Stimulated activated naive CD8-positive, alpha-beta T cell treated with anti-CD3 and anti-CD28 coated beads, Interleukin-15, Interleukin-2, amounts not matched to agents 100 ng/mL and 50 ng/mL, for 24 hours (primary cell): ENCODE measurements around the gene HSD3B7.
"Not testable (repeated sequence)": the region's sequence is repeated elsewhere in the genome, so short reads cannot be mapped to it uniquely, and the experiment has no call there.

Experiments
- H3K27ac Mint-ChIP-seq: one replicate; pipeline ENCODE4 v1.8.0; 2021; ENCODE audit warnings: mild to moderate bottlenecking, mixed read lengths
- H3K27me3 Mint-ChIP-seq: one replicate; pipeline ENCODE4 v1.8.0; 2021; ENCODE audit warnings: mixed read lengths
- H3K36me3 Mint-ChIP-seq: one replicate; pipeline ENCODE4 v1.8.0; 2021; ENCODE audit warnings: low read depth, mixed read lengths
- H3K4me1 Mint-ChIP-seq: one replicate; pipeline ENCODE4 v1.8.0; 2021; ENCODE audit warnings: low read depth, mixed read lengths
- H3K4me3 Mint-ChIP-seq: one replicate; pipeline ENCODE4 v1.8.0; 2021; ENCODE audit warnings: mild to moderate bottlenecking, mixed read lengths
- H3K9me3 Mint-ChIP-seq: one replicate; pipeline ENCODE4 v1.8.0; 2021; ENCODE audit warnings: mixed read lengths

HSD3B7 gene

GRCh38 chr16:31009894-31010584 is 25.0 kb downstream of the HSD3B7 start:
- peak overlapping the region; percentile 51 for H3K4me3 Mint-ChIP-seq
- H3K27ac Mint-ChIP-seq, result no peak overlapping the region
- H3K27me3 Mint-ChIP-seq, result peaks cover 26% of the 10 kb centered on the region

GRCh38 chr16:31010585-31011325 is 25.7 kb downstream of the HSD3B7 start, which contains the start of gene STX1B:
TSS of gene STX1B (minus strand) at chr16:31010638. CDS start at chr16:31010396, 242 bp downstream.
- Mint-ChIP-seq H3K9me3 (no peaks in the 10 kb centered on the region), H3K27me3 (peaks cover 28% of the 10 kb centered on the region), H3K4me1 (peaks cover 17% of the 10 kb centered on the region), H3K4me3 (peak within 1 kb of the TSS; percentile 65), H3K36me3 (no peaks in the 10 kb centered on the region), H3K27ac (peak within 1 kb of the TSS; percentile 61)

More at GRCh38 chr16:31009894-31010584, 25.0 kb downstream of the HSD3B7 start:
- Mint-ChIP-seq H3K36me3 (no peaks in the 10 kb centered on the region), H3K4me1 (peaks cover 17% of the 10 kb centered on the region), H3K9me3 (no peaks in the 10 kb centered on the region)

- H3K9me3 Mint-ChIP-seq, H3K27ac Mint-ChIP-seq, H3K36me3 Mint-ChIP-seq: not testable (repeated sequence)
- peaks cover 17% of the 10 kb centered on the region for H3K4me1 Mint-ChIP-seq
- peaks cover 28% of the 10 kb centered on the region for H3K27me3 Mint-ChIP-seq
- peak overlapping the region; percentile 65 for H3K4me3 Mint-ChIP-seq
These were observed 26.8 kb downstream of the HSD3B7 start for GRCh38 chr16:31011815-31012214.

- peaks cover 28% of the 10 kb centered on the region for H3K27me3 Mint-ChIP-seq
- H3K36me3 Mint-ChIP-seq, H3K4me3 Mint-ChIP-seq, H3K9me3 Mint-ChIP-seq, H3K27ac Mint-ChIP-seq: not testable (repeated sequence)
- H3K4me1 Mint-ChIP-seq, result peaks cover 17% of the 10 kb centered on the region
These were observed 28.3 kb downstream of the HSD3B7 start for GRCh38 chr16:31013292-31013691.

GRCh38 chr16:31016018-31016417 is 31.0 kb downstream of the HSD3B7 start:
- Mint-ChIP-seq H3K9me3 (no peaks in the 10 kb centered on the region), H3K36me3 (no peaks in the 10 kb centered on the region), H3K4me3 (no peak overlapping the region), H3K27me3 (peaks cover 24% of the 10 kb centered on the region), H3K27ac (no peak overlapping the region), H3K4me1 (peaks cover 5% of the 10 kb centered on the region)

- not testable (repeated sequence) for H3K4me1 Mint-ChIP-seq, H3K36me3 Mint-ChIP-seq, H3K9me3 Mint-ChIP-seq, H3K27ac Mint-ChIP-seq, H3K4me3 Mint-ChIP-seq
- H3K27me3 Mint-ChIP-seq, result peaks cover 13% of the 10 kb centered on the region
These were observed 32.7 kb downstream of the HSD3B7 start for GRCh38 chr16:31017756-31018155.

- Mint-ChIP-seq H3K9me3 (no peaks in the 10 kb centered on the region), H3K4me1 (peaks cover 5% of the 10 kb centered on the region), H3K27ac (no peak overlapping the region), H3K27me3 (no peaks in the 10 kb centered on the region), H3K36me3 (no peaks in the 10 kb centered on the region), H3K4me3 (no peak overlapping the region)
These were observed 35.5 kb downstream of the HSD3B7 start for GRCh38 chr16:31020536-31020935.

GRCh38 chr16:31022544-31023251 is 37.7 kb downstream of the HSD3B7 start:
- no peaks in the 10 kb centered on the region for H3K36me3 Mint-ChIP-seq
- no peaks in the 10 kb centered on the region for H3K9me3 Mint-ChIP-seq
- no peak overlapping the region for H3K27ac Mint-ChIP-seq
- peaks cover 5% of the 10 kb centered on the region for H3K4me1 Mint-ChIP-seq
- no peaks in the 10 kb centered on the region for H3K27me3 Mint-ChIP-seq
- no peak overlapping the region for H3K4me3 Mint-ChIP-seq

GRCh38 chr16:31023252-31023602 is 38.2 kb downstream of the HSD3B7 start:
- peaks cover 5% of the 10 kb centered on the region for H3K4me1 Mint-ChIP-seq
- no peak overlapping the region for H3K27ac Mint-ChIP-seq
- no peaks in the 10 kb centered on the region for H3K9me3 Mint-ChIP-seq
- H3K4me3 Mint-ChIP-seq, result no peak overlapping the region
- no peaks in the 10 kb centered on the region for H3K27me3 Mint-ChIP-seq
- no peaks in the 10 kb centered on the region for H3K36me3 Mint-ChIP-seq

- no peak overlapping the region for H3K27ac Mint-ChIP-seq
- no peaks in the 10 kb centered on the region for H3K9me3 Mint-ChIP-seq
- H3K36me3 Mint-ChIP-seq, result no peaks in the 10 kb centered on the region
- H3K27me3 Mint-ChIP-seq, result no peaks in the 10 kb centered on the region
- H3K4me3 Mint-ChIP-seq, result no peak overlapping the region
- H3K4me1 Mint-ChIP-seq, result peaks cover 5% of the 10 kb centered on the region
These were observed 38.7 kb downstream of the HSD3B7 start for GRCh38 chr16:31023627-31024226.

GRCh38 chr16:31025339-31025738 is 40.3 kb downstream of the HSD3B7 start:
- Mint-ChIP-seq H3K9me3 (no peaks in the 10 kb centered on the region), H3K4me3 (no peak overlapping the region), H3K27me3 (no peaks in the 10 kb centered on the region), H3K36me3 (no peaks in the 10 kb centered on the region), H3K4me1 (peaks cover 5% of the 10 kb centered on the region), H3K27ac (no peak overlapping the region)

GRCh38 chr16:31029272-31029671 is 44.3 kb downstream of the HSD3B7 start:
- Mint-ChIP-seq H3K4me1 (peaks cover 18% of the 10 kb centered on the region), H3K27me3 (no peaks in the 10 kb centered on the region), H3K9me3 (no peaks in the 10 kb centered on the region), H3K36me3 (no peaks in the 10 kb centered on the region), H3K4me3 (no peak overlapping the region), H3K27ac (no peak overlapping the region)

GRCh38 chr16:31031276-31031675 is 46.3 kb downstream of the HSD3B7 start:
- Mint-ChIP-seq H3K36me3 (no peaks in the 10 kb centered on the region), H3K27me3 (no peaks in the 10 kb centered on the region), H3K9me3 (no peaks in the 10 kb centered on the region), H3K4me1 (peaks cover 27% of the 10 kb centered on the region), H3K27ac (no peak overlapping the region), H3K4me3 (no peak overlapping the region)

GRCh38 chr16:31032736-31033708 is 48.0 kb downstream of the HSD3B7 start, which contains the start of gene STX4:
TSS of gene STX4 (plus strand) at chr16:31033558. CDS start at chr16:31033806, 248 bp downstream.
- H3K4me1 Mint-ChIP-seq, result peaks cover 27% of the 10 kb centered on the region
- peak within 1 kb of the TSS; percentile 95 for H3K27ac Mint-ChIP-seq
- peaks cover 4% of the 10 kb centered on the region for H3K36me3 Mint-ChIP-seq
- H3K9me3 Mint-ChIP-seq, result no peaks in the 10 kb centered on the region
- H3K27me3 Mint-ChIP-seq, result no peaks in the 10 kb centered on the region
- H3K4me3 Mint-ChIP-seq, result peak within 1 kb of the TSS; percentile 84
